Tibial artery (tissue), 4 donors: Measurements from ENCODE around the gene CLDN14.
A peak's percentile ranks its signal among the peaks of the same experiment; 100 is the strongest.

Source experiments
- DNase-seq, 2 donors: peaks; one replicate each; pipeline ENCODE4 v3.0.0-alpha.2; 2019
- H3K27ac ChIP-seq, 2 donors: fragments of 200-600 bp; sonication (generic) in 1 of 2; 1 replicate in 1 of 2; 2 replicates in 1 of 2; pipeline ENCODE4 v1.5.1; 2018 to 2019; ENCODE audit warnings: mild to moderate bottlenecking in 1 of 2
- H3K27me3 ChIP-seq, 2 donors: fragments of 200-600 bp; sonication (generic) in 1 of 2; one replicate each; pipeline versions ENCODE4 v1.5.1 to v1.6.0; 2016 to 2019
- H3K36me3 ChIP-seq, 3 donors: fragments of 200-600 bp; sonication (generic) in 2 of 3; one replicate each; pipeline ENCODE4 v1.5.1; 2016 to 2019; ENCODE audit warnings: mild to moderate bottlenecking in 2 of 3
- H3K4me1 ChIP-seq, 4 donors: fragments of 200-600 bp; sonication (generic) in 2 of 4; 1 replicate in 3 of 4; 2 replicates in 1 of 4; pipeline ENCODE4 v1.5.1; 2016 to 2019
- H3K4me3 ChIP-seq, 2 donors: fragments of 200-600 bp; sonication (generic) in 1 of 2; 1 replicate in 1 of 2; 2 replicates in 1 of 2; pipeline ENCODE4 v1.5.1; 2018 to 2019; ENCODE audit warnings: mild to moderate bottlenecking in 2 of 2
- H3K9me3 ChIP-seq, 3 donors: fragments of 200-600 bp; sonication (generic) in 1 of 3; one replicate each; pipeline ENCODE4 v1.5.1; 2016 to 2019
- CTCF ChIP-seq, 2 experiments: fragments of 200-600 bp in 1 of 2; fragments of 450-650 bp in 1 of 2; IDR thresholded peaks; one replicate each; pipeline ENCODE4 v1.5.1; 2017 to 2019; ENCODE audit warnings: antibody characterized with exemption in 2 of 2, mild to moderate bottlenecking in 1 of 2, moderate library complexity in 1 of 2
- intact Hi-C: fragments of 100-400 bp; cut with DNase I; formaldehyde crosslinking; loops from one replicate; pipeline ENCODE4 v1.15.0; 2023; ENCODE audit warnings: low total_unique reads

Gene CLDN14

DNA sequence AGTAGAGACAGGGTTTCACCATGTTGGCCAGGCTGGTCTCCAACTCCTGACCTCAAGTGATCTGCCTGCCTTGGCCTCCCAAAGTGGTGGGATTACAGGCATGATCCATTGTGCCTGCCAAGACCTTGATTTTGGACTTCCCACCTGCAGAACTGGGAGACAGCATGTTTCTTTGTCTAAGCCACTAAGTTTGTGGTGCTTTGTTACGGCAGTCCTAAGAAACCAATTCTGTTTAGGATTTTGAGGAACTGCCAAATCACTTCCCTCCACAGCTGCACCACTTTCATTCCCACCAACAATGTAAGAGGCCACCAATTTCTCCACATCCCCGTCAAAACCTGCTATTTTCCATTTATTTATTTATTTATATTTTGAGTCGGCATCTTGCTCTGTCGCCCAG is 48.7 kb downstream of the CLDN14 start:
- H3K27ac ChIP-seq = peak overlapping the region; percentile 61 to 66
- no peaks in the 10 kb centered on the region for H3K27me3 ChIP-seq
- peaks cover 0 to 23% (median 1%) of the 10 kb centered on the region in 4 donors for H3K4me1 ChIP-seq
- H3K9me3 ChIP-seq = no peaks in the 10 kb centered on the region
- no peak for DNase-seq
- no peaks in the 10 kb centered on the region for H3K36me3 ChIP-seq
- H3K4me3 ChIP-seq = peak overlapping the region in 1 of 2 donors; percentile 43
- intact Hi-C loops = no loop called here
- TF ChIP-seq CTCF (IDR thresholded peaks at IDR 0.05) = no peak

DNA sequence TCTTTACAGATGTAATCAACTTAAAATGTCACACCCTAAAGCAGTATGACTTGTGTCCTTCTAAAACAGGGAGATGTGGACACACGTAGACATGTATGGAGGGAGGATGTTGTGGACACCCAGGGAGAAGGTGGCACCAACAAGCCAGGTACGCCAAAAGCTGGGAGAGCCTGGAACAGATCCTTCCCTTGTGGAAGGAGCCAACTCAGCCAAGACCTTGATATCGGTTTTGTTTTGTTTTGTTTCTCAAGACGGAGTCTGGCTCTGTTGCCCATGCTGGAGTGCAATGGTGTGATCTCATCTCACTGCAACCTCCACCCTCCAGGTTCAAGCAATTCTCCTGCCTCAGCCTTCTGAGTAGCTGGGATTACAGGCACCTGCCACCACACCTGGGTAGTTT is 49.1 kb downstream of the CLDN14 start:
- Histone ChIP-seq H3K36me3 (no peaks in the 10 kb centered on the region), H3K27me3 (no peaks in the 10 kb centered on the region), H3K9me3 (no peaks in the 10 kb centered on the region), H3K4me1 (peaks cover 0 to 23% (median 1%) of the 10 kb centered on the region in 4 donors), H3K27ac (peak overlapping the region; percentile 61 to 66), H3K4me3 (peak overlapping the region; percentile 28 to 43)
- no peak for DNase-seq
- intact Hi-C loops = no loop called here
- no peak for TF ChIP-seq CTCF (IDR thresholded peaks at IDR 0.05)

- peak; percentile 89 to 91 for DNase-seq
- H3K36me3 ChIP-seq = no peaks in the 10 kb centered on the region
- no peaks in the 10 kb centered on the region for H3K27me3 ChIP-seq
- intact Hi-C loops = loop anchor here (10.0 kb wide), 1 partner anchor 495 kb away; no protein-coding TSS in a partner anchor
- peak; percentile 12 to 27 for TF ChIP-seq CTCF (IDR thresholded peaks at IDR 0.05)
- no peaks in the 10 kb centered on the region for H3K9me3 ChIP-seq
- peak overlapping the region; percentile 61 to 66 for H3K27ac ChIP-seq
- H3K4me1 ChIP-seq = peaks cover 0 to 23% (median 1%) of the 10 kb centered on the region in 4 donors
- peak overlapping the region; percentile 28 to 43 for H3K4me3 ChIP-seq
Measured at GRCh38 chr21:36429947-36430546, 49.9 kb downstream of the CLDN14 start.

DNA sequence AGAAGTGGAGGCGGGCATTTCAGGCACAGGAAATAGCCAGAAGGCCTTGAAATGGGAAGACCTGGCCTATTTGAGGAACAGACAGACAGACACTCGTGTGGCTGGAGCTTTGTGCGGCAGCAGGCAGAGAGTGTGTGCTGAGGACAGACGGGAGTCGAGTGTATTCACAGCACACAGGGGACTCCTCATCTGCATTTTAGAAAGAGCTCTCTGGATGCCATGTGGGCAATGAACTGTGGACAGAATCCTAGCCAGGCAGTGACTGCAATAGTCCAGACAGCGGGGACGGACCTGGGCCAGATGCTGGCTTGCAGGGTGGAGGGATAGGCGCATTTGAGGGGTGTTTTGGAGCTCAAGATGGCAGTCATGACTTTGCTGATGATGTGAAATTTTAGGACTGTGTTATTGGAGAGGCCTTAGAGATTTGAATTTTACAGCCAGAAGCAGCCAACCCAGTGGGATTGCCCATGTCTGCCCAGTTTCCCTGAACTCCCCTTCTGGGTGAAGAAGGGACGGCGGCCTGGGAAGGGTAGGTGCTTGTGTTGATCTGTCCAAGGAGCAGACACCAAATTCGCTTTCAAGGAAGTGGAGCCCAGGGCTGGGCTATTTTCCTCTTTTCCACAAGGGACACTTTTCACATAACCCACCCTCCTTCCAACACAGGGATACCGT is 51.0 kb downstream of the CLDN14 start:
- H3K4me1 ChIP-seq = peaks cover 0 to 23% (median 1%) of the 10 kb centered on the region in 4 donors
- H3K36me3 ChIP-seq = no peaks in the 10 kb centered on the region
- H3K27ac ChIP-seq = peak overlapping the region; percentile 61 to 66
- DNase-seq = no peak
- intact Hi-C loops = loop anchor here (10.0 kb wide), 1 partner anchor 496 kb away; no protein-coding TSS in a partner anchor
- H3K9me3 ChIP-seq = no peaks in the 10 kb centered on the region
- no peak overlapping the region for H3K4me3 ChIP-seq
- TF ChIP-seq CTCF (IDR thresholded peaks at IDR 0.05) = no peak
- no peaks in the 10 kb centered on the region for H3K27me3 ChIP-seq

GRCh38 chr21:36427502-36427901 is 52.4 kb downstream of the CLDN14 start:
- intact Hi-C loops = loop anchor here (10.0 kb wide), 1 partner anchor 497 kb away; no protein-coding TSS in a partner anchor

More at GRCh38 chr21:36427502-36427901, 52.4 kb downstream of the CLDN14 start:
- Histone ChIP-seq H3K27ac (no peak overlapping the region), H3K36me3 (no peaks in the 10 kb centered on the region), H3K9me3 (no peaks in the 10 kb centered on the region), H3K4me1 (peaks cover 0 to 25% (median 1%) of the 10 kb centered on the region in 4 donors), H3K27me3 (no peaks in the 10 kb centered on the region), H3K4me3 (no peak overlapping the region)
- TF ChIP-seq CTCF (IDR thresholded peaks at IDR 0.05) = no peak
- DNase-seq = no peak
